IPS-20b (cell line): Measurements from ENCODE around the gene ZNF121.
"Not testable (repeated sequence)": the region's sequence is repeated elsewhere in the genome, so short reads cannot be mapped to it uniquely, and the experiment has no call there.

Source experiments
- H3K27ac ChIP-seq: one replicate; pipeline ENCODE4 v1.5.1; 2013; ENCODE audit warnings: low read length
- H3K27me3 ChIP-seq: 2 replicates; pipeline ENCODE4 v1.6.1; 2013; ENCODE audit warnings: mild to moderate bottlenecking, low read length, inconsistent platforms; ENCODE audit not compliant: insufficient read depth
- H3K36me3 ChIP-seq: 2 replicates; pipeline ENCODE4 v1.6.1; 2013; ENCODE audit warnings: low read depth, mild to moderate bottlenecking, inconsistent platforms, low read length, moderate library complexity; ENCODE audit not compliant: insufficient read depth
- H3K4me1 ChIP-seq: 2 replicates; pipeline ENCODE4 v1.6.1; 2013; ENCODE audit warnings: mild to moderate bottlenecking, control low read depth, inconsistent platforms, low read length, moderate library complexity; ENCODE audit not compliant: insufficient read depth
- H3K4me3 ChIP-seq: 2 replicates; pipeline ENCODE4 v1.5.1; 2013; ENCODE audit warnings: mild to moderate bottlenecking, low read length, inconsistent platforms
- H3K9ac ChIP-seq: 2 replicates; pipeline ENCODE4 v1.6.1; 2013; ENCODE audit warnings: low read depth, mild to moderate bottlenecking, inconsistent platforms, low read length, moderate library complexity
- H3K9me3 ChIP-seq: 2 replicates; pipeline ENCODE4 v1.6.1; 2013; ENCODE audit warnings: mild to moderate bottlenecking, low read depth, low read length, inconsistent platforms; ENCODE audit not compliant: insufficient read depth

The ZNF121 gene

GRCh38 chr19:9584073-9584833 lies at the start of gene ZNF121:
Gene ZNF121, minus strand, starts transcription at chr19:9584504. Its CDS starts 16,407 bp downstream, at chr19:9568097.
- H3K27me3 ChIP-seq = no peaks in the 10 kb centered on the region
- peak within 1 kb of the TSS; percentile 84 for H3K4me3 ChIP-seq
- peak within 1 kb of the TSS; percentile 97 for H3K27ac ChIP-seq
- peaks cover 31% of the 10 kb centered on the region for H3K36me3 ChIP-seq
- peaks cover 19% of the 10 kb centered on the region; the same call in 1 of the 2 replicates for H3K4me1 ChIP-seq
- H3K9me3 ChIP-seq = no peaks in the 10 kb centered on the region; the same call in 1 of the 2 replicates
- H3K9ac ChIP-seq = peak within 1 kb of the TSS; percentile 95

GRCh38 chr19:9627856-9628255 lies 43.6 kb upstream of the ZNF121 start:
- Histone ChIP-seq H3K9ac (no peak overlapping the region), H3K4me3 (no peak overlapping the region), H3K4me1 (peaks cover 2% of the 10 kb centered on the region; the same call in 1 of the 2 replicates), H3K27me3 (no peaks in the 10 kb centered on the region), H3K27ac (no peak overlapping the region), H3K9me3 (no peaks in the 10 kb centered on the region), H3K36me3 (peaks cover 9% of the 10 kb centered on the region)

- Histone ChIP-seq H3K27ac (no peak overlapping the region), H3K9ac (peak overlapping the region; percentile 60; the same call in 1 of the 2 replicates), H3K4me1 (peaks cover 2% of the 10 kb centered on the region; the same call in 1 of the 2 replicates), H3K36me3 (peaks cover 21% of the 10 kb centered on the region), H3K9me3 (no peaks in the 10 kb centered on the region), H3K4me3 (0 out of 2 replicates have a peak overlapping the region, but pooled peaks have one; percentile 6), H3K27me3 (no peaks in the 10 kb centered on the region)
Observed at GRCh38 chr19:9622531-9622930, 38.2 kb upstream of the ZNF121 start.

GRCh38 chr19:9621156-9622037 lies 37.1 kb upstream of the ZNF121 start, which contains the start of gene ZNF561:
Gene ZNF561, minus strand, starts transcription at chr19:9621232. Its CDS starts 1,776 bp downstream, at chr19:9619456.
- H3K36me3 ChIP-seq = peaks cover 32% of the 10 kb centered on the region
- peaks cover 2% of the 10 kb centered on the region; the same call in 1 of the 2 replicates for H3K4me1 ChIP-seq
- H3K27me3 ChIP-seq = no peaks in the 10 kb centered on the region
- H3K4me3 ChIP-seq = peak within 1 kb of the TSS; percentile 89
- H3K9ac ChIP-seq = peak within 1 kb of the TSS; percentile 98
- H3K27ac ChIP-seq = peak within 1 kb of the TSS; percentile 98
- no peaks in the 10 kb centered on the region for H3K9me3 ChIP-seq

- H3K27me3 ChIP-seq = no peaks in the 10 kb centered on the region
- H3K4me3 ChIP-seq = peak overlapping the region; percentile 89
- H3K36me3 ChIP-seq = peaks cover 38% of the 10 kb centered on the region
- H3K9ac ChIP-seq = peak overlapping the region; percentile 98
- no peaks in the 10 kb centered on the region for H3K9me3 ChIP-seq
- peaks cover 2% of the 10 kb centered on the region; the same call in 1 of the 2 replicates for H3K4me1 ChIP-seq
- peak overlapping the region; percentile 98 for H3K27ac ChIP-seq
Observed at GRCh38 chr19:9620842-9621155, 36.5 kb upstream of the ZNF121 start.

- peaks cover 88% of the 10 kb centered on the region for H3K36me3 ChIP-seq
Observed at GRCh38 chr19:9615844-9616243, 31.5 kb upstream of the ZNF121 start.

GRCh38 chr19:9610484-9611113 lies 26.3 kb upstream of the ZNF121 start:
- no peak overlapping the region; the same call in 1 of the 2 replicates for H3K4me3 ChIP-seq
- peaks cover 56% of the 10 kb centered on the region for H3K9me3 ChIP-seq
- H3K27ac ChIP-seq = no peak overlapping the region
- no peaks in the 10 kb centered on the region for H3K4me1 ChIP-seq
- H3K9ac ChIP-seq = no peak overlapping the region
- peaks cover 76% of the 10 kb centered on the region for H3K36me3 ChIP-seq
- H3K27me3 ChIP-seq = no peaks in the 10 kb centered on the region

More at GRCh38 chr19:9615844-9616243, 31.5 kb upstream of the ZNF121 start:
- peaks cover 31% of the 10 kb centered on the region for H3K9me3 ChIP-seq
- no peaks in the 10 kb centered on the region for H3K4me1 ChIP-seq
- H3K27ac ChIP-seq = no peak overlapping the region
- no peak overlapping the region for H3K4me3 ChIP-seq
- H3K9ac ChIP-seq = no peak overlapping the region
- no peaks in the 10 kb centered on the region for H3K27me3 ChIP-seq

GRCh38 chr19:9608912-9609311 lies 24.6 kb upstream of the ZNF121 start:
- Histone ChIP-seq H3K9me3 (peaks cover 55% of the 10 kb centered on the region), H3K4me1 (no peaks in the 10 kb centered on the region), H3K27ac (no peak overlapping the region), H3K36me3 (peaks cover 60% of the 10 kb centered on the region), H3K27me3 (no peaks in the 10 kb centered on the region), H3K4me3 (no peak overlapping the region), H3K9ac (no peak overlapping the region)

- Histone ChIP-seq H3K9ac (no peak overlapping the region), H3K9me3 (no peaks in the 10 kb centered on the region), H3K4me3 (no peak overlapping the region), H3K27ac (no peak overlapping the region), H3K36me3 (no peaks in the 10 kb centered on the region), H3K27me3 (no peaks in the 10 kb centered on the region), H3K4me1 (no peaks in the 10 kb centered on the region)
Observed at GRCh38 chr19:9597027-9597426, 12.7 kb upstream of the ZNF121 start.

- H3K27me3 ChIP-seq = no peaks in the 10 kb centered on the region
- no peak overlapping the region for H3K27ac ChIP-seq
- peaks cover 12% of the 10 kb centered on the region; the same call in 1 of the 2 replicates for H3K4me1 ChIP-seq
- no peak overlapping the region for H3K9ac ChIP-seq
- H3K36me3 ChIP-seq = peaks cover 8% of the 10 kb centered on the region
- no peaks in the 10 kb centered on the region for H3K9me3 ChIP-seq
- H3K4me3 ChIP-seq = no peak overlapping the region
Observed at GRCh38 chr19:9586764-9587163, 2.5 kb upstream of the ZNF121 start.

- Histone ChIP-seq H3K36me3 (peaks cover 43% of the 10 kb centered on the region), H3K4me1 (peaks cover 19% of the 10 kb centered on the region; the same call in 1 of the 2 replicates), H3K4me3 (peak overlapping the region; percentile 84), H3K27ac (peak overlapping the region; percentile 44), H3K9ac (peak overlapping the region; percentile 95)
- H3K9me3 ChIP-seq, H3K27me3 ChIP-seq: not testable (repeated sequence)
Observed at GRCh38 chr19:9582081-9582725, 2.1 kb downstream of the ZNF121 start.
